HepG2 (cell line): ENCODE data around the gene FAM111B. TPM values are rescaled to one million over a fixed set of nuclear protein-coding genes. Genes with fewer than 3 reads are reported as not detected.

ENCODE experiments used
- CREBL2 ChIP-seq: sonication (generic); formaldehyde crosslinking; IDR thresholded peaks from 2 replicates; pipeline ENCODE4 v1.8.1; 2023; ENCODE audit warnings: missing genetic modification reagents, mild to moderate bottlenecking, borderline replicate concordance
- HDAC1 ChIP-seq: sonication (generic); formaldehyde crosslinking; IDR thresholded peaks from 2 replicates; pipeline ENCODE4 v1.5.1; 2020; ENCODE audit warnings: mild to moderate bottlenecking, missing genetic modification reagents
- HOMEZ ChIP-seq: IDR thresholded peaks from 2 replicates; pipeline ENCODE4 v1.6.1; 2016; ENCODE audit warnings: low read depth
- HOXA3 ChIP-seq: sonication (generic); formaldehyde crosslinking; IDR thresholded peaks from 2 replicates; pipeline ENCODE4 v1.5.0; 2020; ENCODE audit warnings: missing genetic modification reagents
- MXD4 ChIP-seq: IDR thresholded peaks from 2 replicates; pipeline ENCODE4 v1.6.1; 2016; ENCODE audit warnings: mild to moderate bottlenecking, missing biosample characterization, missing genetic modification reagents
- NONO ChIP-seq, 2 experiments: fragments of 450-650 bp in 1 of 2; sonication (generic) in 1 of 2; formaldehyde crosslinking in 1 of 2; IDR thresholded peaks in 1 of 2; conservative IDR thresholded peaks in 1 of 2; 2 replicates each; pipeline versions ENCODE4 v1.6.1 to v1.8.0; 2017 to 2022; ENCODE audit warnings: mild to moderate bottlenecking in 1 of 2, missing genetic modification reagents in 1 of 2, moderate library complexity in 1 of 2
- PAXIP1 ChIP-seq: sonication (generic); formaldehyde crosslinking; conservative IDR thresholded peaks from 2 replicates; pipeline ENCODE4 v1.4.0; 2020; ENCODE audit warnings: mild to moderate bottlenecking, missing genetic modification reagents, moderate library complexity
- PITX1 ChIP-seq: sonication (generic); formaldehyde crosslinking; IDR thresholded peaks from 2 replicates; pipeline ENCODE4 v1.5.1; 2020; ENCODE audit warnings: mild to moderate bottlenecking, missing genetic modification reagents
- RNF219 ChIP-seq: sonication (generic); formaldehyde crosslinking; IDR thresholded peaks from 2 replicates; pipeline ENCODE4 v1.5.0; 2020; ENCODE audit warnings: mild to moderate bottlenecking, missing genetic modification reagents
- ZC3H13 ChIP-seq: sonication (generic); formaldehyde crosslinking; IDR thresholded peaks from 2 replicates; pipeline ENCODE4 v1.8.1; 2023; ENCODE audit warnings: mild to moderate bottlenecking, missing genetic modification reagents, moderate library complexity
- ZNF331 ChIP-seq: sonication (generic); formaldehyde crosslinking; IDR thresholded peaks from 2 replicates; pipeline ENCODE4 v1.4.0; 2020; ENCODE audit warnings: missing genetic modification reagents
- ZNF414 ChIP-seq: sonication (generic); formaldehyde crosslinking; IDR thresholded peaks from 2 replicates; pipeline ENCODE4 v1.5.0; 2020; ENCODE audit warnings: missing genetic modification reagents
- ZNF768 ChIP-seq: sonication (generic); formaldehyde crosslinking; IDR thresholded peaks from 2 replicates; pipeline ENCODE4 v1.4.0; 2020; ENCODE audit warnings: missing genetic modification reagents
- ZNF788 ChIP-seq: sonication (generic); formaldehyde crosslinking; IDR thresholded peaks from 2 replicates; pipeline ENCODE4 v1.5.0; 2020; ENCODE audit warnings: mild to moderate bottlenecking, missing genetic modification reagents, borderline replicate concordance
- polyA plus RNA-seq, 8 experiments: library from polyadenylated mRNA; depleted of rRNA in 3 of 8; stranded (reverse) in 7 of 8; unstranded in 1 of 8; fragments of >200 nt; fragmentation: Illumina TruSeq in 4 of 8; extraction: Trizol in 4 of 8; gene quantifications; 2 replicates each; pipeline versions ENCODE4 v1.2.1 to v1.2.3, GENCODE V29; 2011 to 2016; ENCODE audit warnings: low read depth in 4 of 8, missing spikeins in 1 of 8, mixed read lengths in 1 of 8; ENCODE audit not compliant: insufficient read depth in 1 of 8
- total RNA-seq, 5 experiments: library from RNA; depleted of rRNA; stranded (reverse); fragments of >200 nt; fragmentation: Illumina TruSeq; extraction: Trizol; gene quantifications; 2 replicates each; pipeline ENCODE4 v1.2.3, GENCODE V29; 2016; ENCODE audit warnings: low read depth in 1 of 5

FAM111B gene
- total and polyA plus RNA-seq, 2 of the 13 experiments (the other 11 are each of a cell fraction or from before 2014, with no cell fraction given), result 1.6 to 28.2 TPM

- TF ChIP-seq ZNF414 (CRISPR knock-in tag) (peak; percentile 36; the same call in 1 of the 2 replicates), PAXIP1 (CRISPR knock-in tag) (0 out of 2 replicates have a peak, but pooled peaks have one; percentile 35), HOMEZ (0 out of 2 replicates have a peak, but pooled peaks have one; percentile 27), ZNF788 (CRISPR knock-in tag) (no peak), NONO (IDR thresholded peaks at IDR 0.05) (no peak), NONO (CRISPR knock-in tag; conservative IDR thresholded peaks at IDR 0.05) (peak; percentile 58; the same call in 1 of the 2 replicates), RNF219 (CRISPR knock-in tag) (no peak), PITX1 (CRISPR knock-in tag) (0 out of 2 replicates have a peak, but pooled peaks have one; percentile 26), CREBL2 (CRISPR knock-in tag) (no peak), HOXA3 (CRISPR knock-in tag) (0 out of 2 replicates have a peak, but pooled peaks have one; percentile 30), HDAC1 (CRISPR knock-in tag) (peak; percentile 45; the same call in 1 of the 2 replicates), ZNF768 (peak; percentile 37; the same call in 1 of the 2 replicates), ZNF331 (CRISPR knock-in tag) (peak; percentile 64; the same call in 1 of the 2 replicates), ZC3H13 (CRISPR knock-in tag) (no peak), MXD4 (0 out of 2 replicates have a peak, but pooled peaks have one; percentile 35)
Measured at GRCh38 chr11:59135648-59136461, 28.8 kb downstream of the FAM111B start (continued).
